GM12878 (cell line): ENCODE data around the gene PPFIBP1. TPM values are rescaled to one million over a fixed set of nuclear protein-coding genes. Genes with fewer than 3 reads are reported as not detected.

ENCODE experiments used
- ATAC-seq: fragments of 200-7000 bp; cut with Tn5 transposase; 3 replicates; pipeline ENCODE4 v1.9.1; 2020; ENCODE audit warnings: mild to moderate bottlenecking, moderate library complexity
- BruUV-seq: library from RNA; stranded (reverse); fragments of 400-500 nt; replicated peaks from 2 replicates; lab custom pipeline; 2021; lab: Mats Ljungman, UMichigan
- CTCF ChIA-PET: fragments of 300-600 bp; sonication (Branson Sonifier 250); formaldehyde crosslinking; extraction: SDS; loops from one replicate; lab custom pipeline; 2021; ENCODE audit warnings: inconsistent platforms; lab: Yijun Ruan, JAX
- POLR2A ChIA-PET: fragments of 350-600 bp; formaldehyde crosslinking; extraction: SDS; loops from one replicate; lab custom pipeline; 2021; ENCODE audit warnings: inconsistent platforms; lab: Charles Lee
- RAD21 ChIA-PET: fragments of 300-600 bp; sonication (Branson Sonifier 250); formaldehyde crosslinking; loops from one replicate; lab custom pipeline; 2023; ENCODE audit warnings: antibody characterized with exemption; ENCODE audit not compliant: unreplicated experiment; lab: Charles Lee
- SMC1A ChIA-PET: fragments of 300-600 bp; sonication (Branson Sonifier 250); formaldehyde crosslinking; loops from one replicate; lab custom pipeline; 2023; ENCODE audit not compliant: unreplicated experiment, uncharacterized antibody; lab: Charles Lee
- DNase-seq: peaks from one replicate; pipeline ENCODE4 v3.0.0-alpha.2; 2011; ENCODE audit warnings: low read depth, low spot score
- FAIRE-seq: peaks from 3 replicates; lab custom pipeline; 2011; peaks lifted over from hg19 to GRCh38; lab: Jason Lieb, UNC
- H2AFZ ChIP-seq: 2 replicates; pipeline ENCODE4 v1.6.0; 2011; ENCODE audit warnings: low read depth, low read length, control low read depth; ENCODE audit not compliant: control insufficient read depth
- H3K27ac ChIP-seq: 2 replicates; pipeline ENCODE4 v1.5.1; 2011; ENCODE audit warnings: control low read depth; ENCODE audit not compliant: control insufficient read depth, insufficient read depth
- H3K27me3 ChIP-seq, 2 experiments: replicated peaks in 1 of 2; 2 replicates each; pipeline versions ENCODE4 v1.6.0 to v1.6.1; 2011; ENCODE audit warnings: low read length in 1 of 2; ENCODE audit not compliant: control insufficient read depth in 2 of 2, insufficient read depth in 2 of 2
- H3K36me3 ChIP-seq, 2 experiments: 2 replicates each; pipeline ENCODE4 v1.5.1; 2011; ENCODE audit warnings: low read length in 1 of 2; ENCODE audit not compliant: control insufficient read depth in 2 of 2, insufficient read depth in 2 of 2
- H3K4me1 ChIP-seq: 2 replicates; pipeline ENCODE4 v1.6.1; 2011; ENCODE audit warnings: mild to moderate bottlenecking, low read length, moderate library complexity, mixed read lengths; ENCODE audit not compliant: control insufficient read depth, insufficient read depth
- H3K4me2 ChIP-seq: 2 replicates; pipeline ENCODE4 v1.6.0; 2011; ENCODE audit warnings: control low read depth; ENCODE audit not compliant: control insufficient read depth, insufficient read depth
- H3K4me3 ChIP-seq: fragments of 200-600 bp; sonication (generic); 2 replicates; pipeline ENCODE4 v1.5.1; 2016
- H3K79me2 ChIP-seq: 2 replicates; pipeline ENCODE4 v1.6.0; 2011; ENCODE audit warnings: low read length; ENCODE audit not compliant: control insufficient read depth, insufficient read depth
- H3K9ac ChIP-seq: 2 replicates; pipeline ENCODE4 v1.8.0; 2011; ENCODE audit warnings: low read length, control low read depth, mixed read lengths; ENCODE audit not compliant: control insufficient read depth, insufficient read depth
- H3K9me3 ChIP-seq: replicated peaks from 3 replicates; pipeline ENCODE4 v1.5.1; 2011; ENCODE audit warnings: mild to moderate bottlenecking, low read length; ENCODE audit not compliant: control insufficient read depth, insufficient read depth
- H4K20me1 ChIP-seq: 2 replicates; pipeline ENCODE4 v1.6.0; 2011; ENCODE audit not compliant: control insufficient read depth, insufficient read depth
- EP300 ChIP-seq, 2 experiments: fragments of 150-350 bp in 1 of 2; IDR thresholded peaks; 2 replicates each; pipeline ENCODE4 v1.6.1; 2011 to 2012; ENCODE audit warnings: low read depth in 2 of 2, low read length in 2 of 2, borderline replicate concordance in 1 of 2, improper control_type of control experiment in 1 of 2, inconsistent platforms in 1 of 2; ENCODE audit not compliant: control insufficient read depth in 1 of 2
- HCFC1 ChIP-seq: fragments of 150-350 bp; IDR thresholded peaks from 2 replicates; pipeline ENCODE4 v1.6.1; 2014; ENCODE audit warnings: low read length
- MEF2A ChIP-seq: IDR thresholded peaks from 2 replicates; pipeline ENCODE4 v1.6.1; 2011; ENCODE audit warnings: low read depth, mild to moderate bottlenecking, low read length, moderate library complexity; ENCODE audit not compliant: insufficient read depth
- MYB ChIP-seq: fragments of 150-350 bp; IDR thresholded peaks from 2 replicates; pipeline ENCODE4 v1.6.1; 2014; ENCODE audit warnings: mild to moderate bottlenecking, low read depth, low read length, borderline replicate concordance
- PKNOX1 ChIP-seq: fragments of 450-650 bp; IDR thresholded peaks from 2 replicates; pipeline ENCODE4 v1.6.1; 2016; ENCODE audit warnings: mild to moderate bottlenecking
- RAD51 ChIP-seq: fragments of 450-650 bp; IDR thresholded peaks from 2 replicates; pipeline ENCODE4 v1.6.1; 2016; ENCODE audit warnings: moderate library complexity, mild to moderate bottlenecking, inconsistent platforms
- RELA ChIP-seq: fragments of 450-650 bp; IDR thresholded peaks from 2 replicates; pipeline ENCODE4 v1.8.0; 2014; ENCODE audit warnings: borderline replicate concordance; ENCODE audit not compliant: partially characterized antibody
- REST ChIP-seq: IDR thresholded peaks from 2 replicates; pipeline ENCODE4 v1.6.1; 2012; ENCODE audit warnings: mild to moderate bottlenecking, low read depth, low read length
- SMARCA5 ChIP-seq: fragments of 450-650 bp; IDR thresholded peaks from 2 replicates; pipeline ENCODE4 v1.6.1; 2017; ENCODE audit warnings: mild to moderate bottlenecking
- SRF ChIP-seq, 2 experiments: IDR thresholded peaks; 2 replicates each; pipeline ENCODE4 v1.6.1; 2011; ENCODE audit warnings: low read depth in 2 of 2, low read length in 2 of 2, mild to moderate bottlenecking in 1 of 2, moderate library complexity in 1 of 2
- WGBS: methylation state at CpG from one replicate; pipeline ENCODE4 v1.1.6; 2016; ENCODE audit warnings: low lambda C conversion rate; ENCODE audit not compliant: insufficient replicate concordance, insufficient coverage; ENCODE audit errors: missing lambda C conversion rate; 5-methylcytosine and 5-hydroxymethylcytosine counted together
- in situ Hi-C: fragments of 300-500 bp; cut with MboI; formaldehyde crosslinking; loops from 9 replicates; pipeline ENCODE4 v1.14.3; 2018; ENCODE audit warnings: mixed read lengths
- intact Hi-C: fragments of 100-400 bp; cut with micrococcal nuclease; formaldehyde crosslinking; loops from one replicate; pipeline ENCODE4 v1.14.2; 2022; ENCODE audit not compliant: unreplicated experiment
- polyA plus RNA-seq, 11 experiments: library from polyadenylated mRNA; depleted of rRNA in 4 of 11; unstranded in 6 of 11; stranded (reverse) in 5 of 11; fragments of >200 nt; fragmentation: Nextera tagmentation in 4 of 11; fragmentation: Illumina TruSeq in 1 of 11; extraction: Ambion mirVana in 4 of 11; extraction: Trizol in 1 of 11; gene quantifications; 1 replicate in 1 of 11; 2 replicates in 10 of 11; pipeline versions ENCODE4 v1.2.1 to v1.2.3, GENCODE V29; 2011 to 2016; ENCODE audit warnings: inconsistent platforms in 2 of 11, missing spikeins in 2 of 11, low read depth in 1 of 11
- total RNA-seq, 4 experiments: library from RNA; depleted of rRNA in 3 of 4; stranded (reverse); fragments of >200 nt in 3 of 4; fragmentation: Illumina TruSeq in 1 of 4; extraction: Trizol in 1 of 4; gene quantifications; 2 replicates each; pipeline versions ENCODE4 v1.2.1 to v1.2.3, GENCODE V29; 2013 to 2021
- TF ChIP-seq, protein P1 (sequence below): IDR thresholded peaks from 2 replicates; pipeline ENCODE4 v1.6.1; 2012; ENCODE audit warnings: low read length, inconsistent platforms
- TF ChIP-seq, protein P2 (sequence below): IDR thresholded peaks from 2 replicates; pipeline ENCODE4 v1.6.1; 2012; ENCODE audit warnings: improper control_type of control experiment, low read depth, low read length; ENCODE audit not compliant: insufficient replicate concordance

PPFIBP1 gene
- total and polyA plus RNA-seq, 10 of the 15 experiments (the other 5 are each of a cell fraction or from before 2014, with no cell fraction given), result 0.47 to 7.8 (median 3.6) TPM

DNA sequence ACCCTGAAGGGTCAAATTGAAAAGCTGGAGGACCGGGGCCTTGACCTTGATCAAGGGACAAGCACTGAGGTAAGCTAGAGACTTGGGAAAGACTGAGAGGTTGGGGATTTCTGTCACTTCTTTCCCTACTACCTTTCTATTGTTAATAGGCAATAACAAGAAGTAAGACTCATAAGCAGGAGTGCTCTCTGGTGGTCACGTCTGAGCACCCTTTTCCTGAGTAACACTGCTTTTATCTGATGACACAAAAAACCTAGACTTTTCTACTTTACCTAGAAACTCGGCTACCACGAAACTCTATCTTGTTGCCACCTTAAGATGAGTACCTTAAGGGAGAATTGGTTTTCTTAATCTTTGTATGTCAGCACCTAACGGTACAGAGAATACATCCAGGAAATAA lies 35.5 kb upstream of the PPFIBP1 start:
- no peak overlapping the region for H3K9ac ChIP-seq
- no peak overlapping the region for H3K4me3 ChIP-seq
- RAD21 ChIA-PET, result no interaction called here
- POLR2A ChIA-PET, result no interaction called here
- H3K4me2 ChIP-seq, result no peak overlapping the region
- CTCF ChIA-PET, result no interaction called here
- no peaks in the 10 kb centered on the region for H3K9me3 ChIP-seq
- in situ Hi-C loops (no loop called here), intact Hi-C loops (no loop called here)
- no peaks in the 10 kb centered on the region for H3K4me1 ChIP-seq
- BruUV-seq, result no TSS peak
- H4K20me1 ChIP-seq, result no peaks in the 10 kb centered on the region
- ATAC-seq (no peak), FAIRE-seq (no peak), DNase-seq (no peak)
- SMC1A ChIA-PET, result interaction anchor here (1.5 kb wide), 1 partner anchor 35 kb away, joined by 3 read pairs; the partner anchor contains the start of gene PPFIBP1
- H2AFZ ChIP-seq, result no peak overlapping the region
- no peak overlapping the region for H3K27ac ChIP-seq
- no peaks in the 10 kb centered on the region; a peak in 1 of 4 replicates for H3K27me3 ChIP-seq
- WGBS, result 74% methylated on average over 5 of the region's 5 CpGs
- no peaks in the 10 kb centered on the region for H3K79me2 ChIP-seq
- no peaks in the 10 kb centered on the region for H3K36me3 ChIP-seq
- no peak for TF ChIP-seq RELA
- TF ChIP-seq, protein P1, sequence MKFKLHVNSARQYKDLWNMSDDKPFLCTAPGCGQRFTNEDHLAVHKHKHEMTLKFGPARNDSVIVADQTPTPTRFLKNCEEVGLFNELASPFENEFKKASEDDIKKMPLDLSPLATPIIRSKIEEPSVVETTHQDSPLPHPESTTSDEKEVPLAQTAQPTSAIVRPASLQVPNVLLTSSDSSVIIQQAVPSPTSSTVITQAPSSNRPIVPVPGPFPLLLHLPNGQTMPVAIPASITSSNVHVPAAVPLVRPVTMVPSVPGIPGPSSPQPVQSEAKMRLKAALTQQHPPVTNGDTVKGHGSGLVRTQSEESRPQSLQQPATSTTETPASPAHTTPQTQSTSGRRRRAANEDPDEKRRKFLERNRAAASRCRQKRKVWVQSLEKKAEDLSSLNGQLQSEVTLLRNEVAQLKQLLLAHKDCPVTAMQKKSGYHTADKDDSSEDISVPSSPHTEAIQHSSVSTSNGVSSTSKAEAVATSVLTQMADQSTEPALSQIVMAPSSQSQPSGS, result no peak
- TF ChIP-seq, protein P2, sequence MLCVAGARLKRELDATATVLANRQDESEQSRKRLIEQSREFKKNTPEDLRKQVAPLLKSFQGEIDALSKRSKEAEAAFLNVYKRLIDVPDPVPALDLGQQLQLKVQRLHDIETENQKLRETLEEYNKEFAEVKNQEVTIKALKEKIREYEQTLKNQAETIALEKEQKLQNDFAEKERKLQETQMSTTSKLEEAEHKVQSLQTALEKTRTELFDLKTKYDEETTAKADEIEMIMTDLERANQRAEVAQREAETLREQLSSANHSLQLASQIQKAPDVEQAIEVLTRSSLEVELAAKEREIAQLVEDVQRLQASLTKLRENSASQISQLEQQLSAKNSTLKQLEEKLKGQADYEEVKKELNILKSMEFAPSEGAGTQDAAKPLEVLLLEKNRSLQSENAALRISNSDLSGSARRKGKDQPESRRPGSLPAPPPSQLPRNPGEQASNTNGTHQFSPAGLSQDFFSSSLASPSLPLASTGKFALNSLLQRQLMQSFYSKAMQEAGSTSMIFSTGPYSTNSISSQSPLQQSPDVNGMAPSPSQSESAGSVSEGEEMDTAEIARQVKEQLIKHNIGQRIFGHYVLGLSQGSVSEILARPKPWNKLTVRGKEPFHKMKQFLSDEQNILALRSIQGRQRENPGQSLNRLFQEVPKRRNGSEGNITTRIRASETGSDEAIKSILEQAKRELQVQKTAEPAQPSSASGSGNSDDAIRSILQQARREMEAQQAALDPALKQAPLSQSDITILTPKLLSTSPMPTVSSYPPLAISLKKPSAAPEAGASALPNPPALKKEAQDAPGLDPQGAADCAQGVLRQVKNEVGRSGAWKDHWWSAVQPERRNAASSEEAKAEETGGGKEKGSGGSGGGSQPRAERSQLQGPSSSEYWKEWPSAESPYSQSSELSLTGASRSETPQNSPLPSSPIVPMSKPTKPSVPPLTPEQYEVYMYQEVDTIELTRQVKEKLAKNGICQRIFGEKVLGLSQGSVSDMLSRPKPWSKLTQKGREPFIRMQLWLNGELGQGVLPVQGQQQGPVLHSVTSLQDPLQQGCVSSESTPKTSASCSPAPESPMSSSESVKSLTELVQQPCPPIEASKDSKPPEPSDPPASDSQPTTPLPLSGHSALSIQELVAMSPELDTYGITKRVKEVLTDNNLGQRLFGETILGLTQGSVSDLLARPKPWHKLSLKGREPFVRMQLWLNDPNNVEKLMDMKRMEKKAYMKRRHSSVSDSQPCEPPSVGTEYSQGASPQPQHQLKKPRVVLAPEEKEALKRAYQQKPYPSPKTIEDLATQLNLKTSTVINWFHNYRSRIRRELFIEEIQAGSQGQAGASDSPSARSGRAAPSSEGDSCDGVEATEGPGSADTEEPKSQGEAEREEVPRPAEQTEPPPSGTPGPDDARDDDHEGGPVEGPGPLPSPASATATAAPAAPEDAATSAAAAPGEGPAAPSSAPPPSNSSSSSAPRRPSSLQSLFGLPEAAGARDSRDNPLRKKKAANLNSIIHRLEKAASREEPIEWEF, result no peak
- no peak for TF ChIP-seq REST
- no peak for TF ChIP-seq HCFC1
- TF ChIP-seq RAD51, result no peak
- TF ChIP-seq SMARCA5, result no peak
- TF ChIP-seq EP300 (IDR thresholded peaks at IDR 0.05; ENCODE audit: borderline replicate concordance in 1 of 2, control insufficient read depth in 1 of 2, low read depth in 2 of 2, low read length in 2 of 2), result no peak
- TF ChIP-seq SRF (IDR thresholded peaks at IDR 0.05; ENCODE audit: low read depth in 2 of 2, low read length in 2 of 2), result no peak
- TF ChIP-seq MEF2A, result no peak
- TF ChIP-seq PKNOX1, result no peak
- TF ChIP-seq MYB, result no peak
